GM12872 (cell line): ENCODE results near the gene G3BP1.

Experiments used
- TF ChIP-seq, protein P1 (sequence below): IDR thresholded peaks from 3 replicates; pipeline ENCODE4 v1.5.1; 2011; ENCODE audit warnings: low read depth, mild to moderate bottlenecking, low read length, moderate library complexity; ENCODE audit not compliant: insufficient read depth

Gene G3BP1

DNA sequence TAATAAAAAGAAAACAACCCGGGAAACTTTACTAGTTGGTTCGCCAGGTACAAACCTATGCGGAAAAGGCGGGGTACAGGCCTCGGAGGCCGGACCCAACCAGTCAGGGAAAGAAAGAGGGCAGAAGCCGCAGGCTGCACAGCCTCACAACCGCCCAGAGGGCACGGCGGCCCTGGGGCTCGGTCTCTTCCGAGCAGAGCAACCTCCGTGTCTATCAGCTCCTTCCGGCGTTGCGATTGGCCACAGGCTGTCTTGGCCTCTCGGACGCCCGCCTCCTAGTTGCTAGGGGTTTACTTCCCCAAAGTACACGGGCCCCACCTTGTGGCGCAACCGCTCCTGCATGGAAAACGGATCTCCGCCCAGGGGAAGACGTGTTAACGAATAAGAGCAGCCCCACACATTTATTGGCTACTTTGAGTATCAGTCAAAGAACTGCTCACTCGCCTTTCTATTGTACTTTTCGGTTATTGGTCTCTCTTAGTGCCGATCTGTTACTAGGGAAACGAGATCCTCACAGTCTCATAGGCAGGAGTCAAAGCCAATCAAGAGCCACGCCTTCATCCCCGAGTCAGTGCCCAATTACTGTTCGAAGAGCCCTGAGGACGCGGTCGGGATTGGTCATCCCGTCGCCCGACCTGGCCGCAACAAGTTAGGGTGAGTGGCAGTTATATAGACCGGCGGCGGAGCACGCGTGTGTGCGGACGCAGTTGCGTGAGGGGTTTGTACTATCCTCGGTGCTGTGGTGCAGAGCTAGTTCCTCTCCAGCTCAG is at the start of gene G3BP1:
G3BP1 (plus strand) TSS at position 696 of the 770 bp plus-strand sequence. CDS start 14,667 bp downstream, outside the sequence.
- TF ChIP-seq, protein P1, sequence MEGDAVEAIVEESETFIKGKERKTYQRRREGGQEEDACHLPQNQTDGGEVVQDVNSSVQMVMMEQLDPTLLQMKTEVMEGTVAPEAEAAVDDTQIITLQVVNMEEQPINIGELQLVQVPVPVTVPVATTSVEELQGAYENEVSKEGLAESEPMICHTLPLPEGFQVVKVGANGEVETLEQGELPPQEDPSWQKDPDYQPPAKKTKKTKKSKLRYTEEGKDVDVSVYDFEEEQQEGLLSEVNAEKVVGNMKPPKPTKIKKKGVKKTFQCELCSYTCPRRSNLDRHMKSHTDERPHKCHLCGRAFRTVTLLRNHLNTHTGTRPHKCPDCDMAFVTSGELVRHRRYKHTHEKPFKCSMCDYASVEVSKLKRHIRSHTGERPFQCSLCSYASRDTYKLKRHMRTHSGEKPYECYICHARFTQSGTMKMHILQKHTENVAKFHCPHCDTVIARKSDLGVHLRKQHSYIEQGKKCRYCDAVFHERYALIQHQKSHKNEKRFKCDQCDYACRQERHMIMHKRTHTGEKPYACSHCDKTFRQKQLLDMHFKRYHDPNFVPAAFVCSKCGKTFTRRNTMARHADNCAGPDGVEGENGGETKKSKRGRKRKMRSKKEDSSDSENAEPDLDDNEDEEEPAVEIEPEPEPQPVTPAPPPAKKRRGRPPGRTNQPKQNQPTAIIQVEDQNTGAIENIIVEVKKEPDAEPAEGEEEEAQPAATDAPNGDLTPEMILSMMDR = peak; percentile 56

GRCh38 chr5:151722546-151722945 is 49.2 kb upstream of the G3BP1 start:
- TF ChIP-seq, protein P1 = no peak

DNA sequence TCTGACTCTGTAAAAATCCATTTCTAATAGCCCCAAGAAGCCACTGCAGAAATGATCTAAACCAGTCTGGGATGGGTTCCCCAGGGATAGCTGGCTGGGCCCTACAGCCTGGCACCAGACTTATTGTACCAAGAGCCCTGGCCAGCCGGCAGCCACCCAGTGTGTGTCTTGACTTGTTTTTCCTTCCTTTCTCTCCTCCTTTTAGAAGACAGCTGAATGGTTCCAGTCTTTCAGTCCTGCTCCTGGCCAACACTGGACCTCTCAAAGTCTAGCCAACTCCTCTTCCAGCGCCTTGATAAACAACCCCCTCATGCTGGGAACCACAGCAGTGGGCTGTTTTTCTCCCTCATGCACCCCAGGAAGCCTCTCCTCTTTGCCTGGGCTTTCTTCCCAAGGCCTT is 47.4 kb upstream of the G3BP1 start:
- TF ChIP-seq, protein P1 = no peak

GRCh38 chr5:151730381-151730780 is 41.4 kb upstream of the G3BP1 start:
- TF ChIP-seq, protein P1 = no peak

- TF ChIP-seq, protein P1 = no peak
Measured at GRCh38 chr5:151733358-151734063, 38.2 kb upstream of the G3BP1 start.

DNA sequence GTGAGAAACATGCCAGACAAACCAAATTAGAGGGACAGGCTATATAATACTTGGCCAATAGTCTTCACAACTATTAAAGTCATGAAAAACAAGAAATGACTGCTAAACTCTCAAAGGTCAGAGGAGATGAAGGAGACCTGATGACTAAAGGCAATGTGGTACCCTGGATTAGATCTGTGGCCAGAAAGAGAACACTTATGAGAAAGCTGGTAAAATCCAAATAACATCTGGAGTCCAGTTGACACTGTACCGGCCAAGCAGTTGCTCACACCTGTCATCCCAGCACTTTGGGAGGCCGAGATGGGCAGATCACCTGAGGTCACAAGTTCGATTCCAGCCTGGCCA is 37.7 kb upstream of the G3BP1 start:
- TF ChIP-seq, protein P1 = no peak

DNA sequence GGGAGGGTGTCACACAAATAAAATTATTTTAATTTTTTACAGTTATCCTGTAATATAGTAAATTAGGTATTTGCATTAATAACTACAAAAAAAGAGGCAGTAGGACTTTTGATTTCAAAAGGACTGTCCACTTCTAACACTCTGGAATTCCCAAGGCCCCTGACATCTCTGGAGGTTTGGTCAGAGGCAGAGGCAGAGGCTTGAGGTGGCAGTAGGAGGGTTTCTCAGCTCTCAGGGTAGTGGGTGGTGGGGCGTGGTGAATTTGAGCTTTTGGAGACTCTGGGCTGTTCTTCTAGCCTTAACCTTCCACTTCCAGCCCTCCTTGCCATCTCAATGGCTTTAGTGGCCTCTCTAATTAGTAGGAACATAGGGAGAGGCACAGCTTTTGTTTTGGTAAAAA is 36.1 kb upstream of the G3BP1 start:
- TF ChIP-seq, protein P1 = no peak
